ENCODE results near the gene UTP4. TPM values are rescaled to one million over a fixed set of nuclear protein-coding genes. Genes with fewer than 3 reads are reported as not detected.
"Not testable (repeated sequence)": the region's sequence is repeated elsewhere in the genome, so short reads cannot be mapped to it uniquely, and the experiment has no call there.

Gene UTP4
- total and polyA plus RNA-seq, 4 experiments from 2014 or later, result 36.9 to 96.5 (median 50.9) TPM

DNA sequence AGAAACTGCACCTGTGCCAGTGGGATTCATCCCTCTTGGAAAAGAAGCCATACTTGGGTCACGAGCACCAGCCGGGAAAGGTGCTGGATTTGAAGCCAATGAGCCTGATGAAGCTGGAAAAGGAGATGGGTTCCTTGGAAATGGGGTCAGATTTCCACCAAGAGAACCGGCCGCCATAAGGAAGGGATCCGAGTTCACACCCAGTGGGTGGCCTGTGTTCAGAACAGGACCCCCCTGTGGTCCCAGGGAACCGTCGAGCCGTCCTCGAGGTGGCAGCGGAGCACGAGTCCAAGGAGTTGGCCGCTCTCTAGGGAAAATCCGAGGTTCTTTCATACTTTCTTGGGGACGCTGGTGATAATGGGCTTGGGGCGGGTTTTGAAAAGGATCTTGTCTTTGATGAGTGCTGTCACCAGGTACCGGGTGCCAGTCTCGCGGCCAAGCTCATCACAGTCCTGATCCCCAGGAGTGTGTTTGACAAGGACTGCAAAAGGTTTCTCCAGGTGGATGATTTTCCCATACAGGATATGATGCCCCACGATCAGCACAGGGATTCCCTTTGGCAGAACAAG, 12.3 kb upstream of the UTP4 start:
- H3K4me3 ChIP-seq (ENCODE audit: low read length in 2 of 2), result no peak overlapping the region
- peaks cover 5 to 17% (median 6%) of the 10 kb centered on the region in 4 donors for H3K4me1 Mint-ChIP-seq
- intact Hi-C loops (cut with micrococcal nuclease), result loop anchor here (5.0 kb wide), 1 partner anchor 273 kb away; no protein-coding TSS in a partner anchor
- no peaks in the 10 kb centered on the region for H3K9me3 ChIP-seq (ENCODE audit: control insufficient read depth in 1 of 2, low read length in 2 of 2)
- H3K4me1 ChIP-seq (ENCODE audit: insufficient read depth, low read length), result no peaks in the 10 kb centered on the region
- H3K27me3 ChIP-seq (ENCODE audit: insufficient read depth, low read length), result no peaks in the 10 kb centered on the region
- POLR2A ChIA-PET (ENCODE audit: partially characterized antibody), result no interaction called here
- H3K9me3 Mint-ChIP-seq, result no peaks in the 10 kb centered on the region
- DNase-seq, result no peak
- no peak overlapping the region for H3K27ac Mint-ChIP-seq
- peaks cover 44% of the 10 kb centered on the region for H3K36me3 ChIP-seq (ENCODE audit: insufficient read depth, low read length)
- CTCF ChIA-PET (ENCODE audit: partially characterized antibody), result interaction anchor here (5.9 kb wide), 1 partner anchor 7 kb away, joined by 54 read pairs; no protein-coding TSS in a partner anchor
- H3K4me3 Mint-ChIP-seq, result no peak overlapping the region
- H3K36me3 Mint-ChIP-seq, result peaks cover 28 to 45% of the 10 kb centered on the region in 2 donors
- H3K27me3 Mint-ChIP-seq, result no peaks in the 10 kb centered on the region
- no peak overlapping the region for H3K27ac ChIP-seq (ENCODE audit: low read depth, low read length)

- Mint-ChIP-seq H3K4me3 (no peak overlapping the region), H3K27ac (peak overlapping the region in 4 of 7 donors; percentile 12 to 87 (median 64)), H3K36me3 (peaks cover 15 to 38% of the 10 kb centered on the region in 2 donors), H3K27me3 (no peaks in the 10 kb centered on the region), H3K9me3 (no peaks in the 10 kb centered on the region), H3K4me1 (peaks cover 14 to 38% (median 20%) of the 10 kb centered on the region in 4 donors)
- no peaks in the 10 kb centered on the region for H3K4me1 ChIP-seq (ENCODE audit: insufficient read depth, low read length)
- ChIA-PET POLR2A (ENCODE audit: partially characterized antibody) (interaction anchor here (0.7 to 2.6 kb wide), 3 partner anchors 9 to 596 kb away, joined by 3 to 12 read pairs (median 3); partner anchors contain the start of genes CHTF8 and UTP4), CTCF (ENCODE audit: partially characterized antibody) (interaction anchor here (0.7 to 5.9 kb wide), 27 partner anchors 10 to 1985 kb away, joined by 3 to 54 read pairs (median 5); partner anchors contain the start of genes CHTF8, HAS3 and UTP4)
- H3K9me3 ChIP-seq (ENCODE audit: control insufficient read depth in 1 of 2, low read length in 2 of 2), result no peaks in the 10 kb centered on the region
- H3K4me3 ChIP-seq (ENCODE audit: low read length in 2 of 2), result no peak overlapping the region
- H3K27ac ChIP-seq (ENCODE audit: low read depth, low read length), result no peak overlapping the region
- H3K36me3 ChIP-seq (ENCODE audit: insufficient read depth, low read length), result peaks cover 22% of the 10 kb centered on the region
- peak; percentile 64 to 75 (median 71) for DNase-seq
- intact Hi-C loops (cut with micrococcal nuclease), result loop anchor here (1.0 to 5.0 kb wide), 2 partner anchors 277 to 596 kb away; no protein-coding TSS in a partner anchor
- H3K27me3 ChIP-seq (ENCODE audit: insufficient read depth, low read length), result no peaks in the 10 kb centered on the region
Observed at GRCh38 chr16:69123910-69124309, 8.5 kb upstream of the UTP4 start.

- not testable (repeated sequence) for H3K4me3 Mint-ChIP-seq, DNase-seq
- POLR2A ChIA-PET (ENCODE audit: partially characterized antibody), result interaction anchor here (0.7 to 2.6 kb wide), 3 partner anchors 8 to 597 kb away, joined by 3 to 12 read pairs (median 3); partner anchors contain the start of genes CHTF8 and UTP4
Observed at GRCh38 chr16:69124406-69124805, 8.0 kb upstream of the UTP4 start.

DNA sequence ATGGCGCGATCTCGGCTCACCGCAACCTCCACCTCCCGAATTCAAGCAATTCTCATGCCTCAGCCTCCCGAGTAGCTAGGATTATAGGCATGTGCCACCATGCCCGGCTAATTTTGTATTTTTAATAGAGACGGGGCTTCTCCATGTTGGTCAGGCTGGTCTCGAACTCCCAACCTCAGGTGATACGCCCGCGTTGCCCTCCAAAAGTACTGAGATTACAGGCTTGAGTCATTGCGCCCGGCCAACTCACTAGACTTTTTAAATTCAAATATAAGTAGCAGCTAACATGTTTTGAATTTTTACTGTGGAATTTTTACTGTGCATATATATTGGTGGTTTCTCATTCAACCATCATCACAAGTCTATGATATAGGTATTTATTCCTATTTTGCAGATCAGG, 7.5 kb upstream of the UTP4 start:
- intact Hi-C loops (cut with micrococcal nuclease), result loop anchor here (1.0 to 5.0 kb wide), 3 partner anchors 278 to 597 kb away; no protein-coding TSS in a partner anchor
- H3K27me3 ChIP-seq (ENCODE audit: insufficient read depth, low read length); H3K27ac ChIP-seq (ENCODE audit: low read depth, low read length); H3K27me3 Mint-ChIP-seq; POLR2A ChIA-PET (ENCODE audit: partially characterized antibody); H3K4me1 ChIP-seq (ENCODE audit: insufficient read depth, low read length); H3K9me3 ChIP-seq (ENCODE audit: control insufficient read depth in 1 of 2, low read length in 2 of 2); H3K4me3 ChIP-seq (ENCODE audit: low read length in 2 of 2); H3K9me3 Mint-ChIP-seq; H3K4me3 Mint-ChIP-seq; DNase-seq: not testable (repeated sequence)
- H3K4me1 Mint-ChIP-seq, result peaks cover 18 to 45% (median 26%) of the 10 kb centered on the region in 4 donors
- H3K27ac Mint-ChIP-seq, result peak overlapping the region in 1 of 7 donors; percentile 24
- CTCF ChIA-PET (ENCODE audit: partially characterized antibody), result interaction anchor here (0.9 to 5.9 kb wide), 9 partner anchors 9 to 603 kb away, joined by 3 to 54 read pairs (median 8); partner anchors contain the start of genes CHTF8 and UTP4
- H3K36me3 Mint-ChIP-seq, result peaks cover 18 to 35% of the 10 kb centered on the region in 2 donors
- H3K36me3 ChIP-seq (ENCODE audit: insufficient read depth, low read length), result peaks cover 12% of the 10 kb centered on the region

More at GRCh38 chr16:69124406-69124805, 8.0 kb upstream of the UTP4 start:
- not testable (repeated sequence) for H3K27me3 Mint-ChIP-seq; H3K4me1 ChIP-seq (ENCODE audit: insufficient read depth, low read length); H3K4me3 ChIP-seq (ENCODE audit: low read length in 2 of 2); H3K27me3 ChIP-seq (ENCODE audit: insufficient read depth, low read length); H3K27ac ChIP-seq (ENCODE audit: low read depth, low read length); H3K9me3 ChIP-seq (ENCODE audit: control insufficient read depth in 1 of 2, low read length in 2 of 2); H3K9me3 Mint-ChIP-seq; H3K27ac Mint-ChIP-seq
- CTCF ChIA-PET (ENCODE audit: partially characterized antibody), result interaction anchor here (0.7 to 5.9 kb wide), 19 partner anchors 9 to 603 kb away, joined by 3 to 54 read pairs (median 6); partner anchors contain the start of genes CHTF8 and UTP4
- H3K36me3 ChIP-seq (ENCODE audit: insufficient read depth, low read length), result peaks cover 17% of the 10 kb centered on the region
- Mint-ChIP-seq H3K36me3 (peaks cover 15 to 34% of the 10 kb centered on the region in 2 donors), H3K4me1 (peaks cover 15 to 39% (median 21%) of the 10 kb centered on the region in 4 donors)
- intact Hi-C loops (cut with micrococcal nuclease), result loop anchor here (1.0 to 5.0 kb wide), 2 partner anchors 277 to 596 kb away; no protein-coding TSS in a partner anchor

DNA sequence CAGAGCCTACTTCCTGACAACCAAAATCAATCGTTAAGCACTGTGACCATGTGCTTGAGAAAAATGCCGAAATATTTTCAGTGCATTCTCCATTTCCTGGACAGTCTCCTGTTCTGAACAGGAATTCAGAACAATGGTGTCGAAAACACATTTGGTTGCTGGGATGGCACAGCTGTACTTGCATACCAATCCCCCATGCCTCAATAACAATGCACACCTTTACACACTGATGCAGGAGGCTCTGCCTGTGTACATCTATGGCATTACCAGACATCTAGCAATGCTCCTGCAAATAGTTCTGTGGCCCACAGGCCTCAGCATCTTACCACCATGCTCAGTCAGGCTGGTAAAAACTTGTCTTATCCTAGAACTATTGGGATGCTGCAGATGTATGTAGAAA, 6.2 kb upstream of the UTP4 start:
- H3K27me3 Mint-ChIP-seq, result no peaks in the 10 kb centered on the region
- intact Hi-C loops (cut with micrococcal nuclease), result loop anchor here (5.0 kb wide), 1 partner anchor 424 kb away; no protein-coding TSS in a partner anchor
- no peak overlapping the region for H3K4me3 ChIP-seq (ENCODE audit: low read length in 2 of 2)
- H3K36me3 Mint-ChIP-seq, result peaks cover 10 to 29% of the 10 kb centered on the region in 2 donors
- H3K4me1 Mint-ChIP-seq, result peaks cover 28 to 49% (median 37%) of the 10 kb centered on the region in 4 donors
- no peak overlapping the region for H3K27ac ChIP-seq (ENCODE audit: low read depth, low read length)
- H3K27me3 ChIP-seq (ENCODE audit: insufficient read depth, low read length), result no peaks in the 10 kb centered on the region
- H3K9me3 Mint-ChIP-seq, result no peaks in the 10 kb centered on the region
- peaks cover 19% of the 10 kb centered on the region for H3K4me1 ChIP-seq (ENCODE audit: insufficient read depth, low read length)
- no peaks in the 10 kb centered on the region for H3K9me3 ChIP-seq (ENCODE audit: control insufficient read depth in 1 of 2, low read length in 2 of 2)
- CTCF ChIA-PET (ENCODE audit: partially characterized antibody), result interaction anchor here (5.9 kb wide), 1 partner anchor 13 kb away, joined by 54 read pairs; no protein-coding TSS in a partner anchor
- no peaks in the 10 kb centered on the region for H3K36me3 ChIP-seq (ENCODE audit: insufficient read depth, low read length)
- POLR2A ChIA-PET (ENCODE audit: partially characterized antibody), result no interaction called here
- peak overlapping the region in 2 of 7 donors; percentile 8 to 46 for H3K27ac Mint-ChIP-seq
- no peak overlapping the region for H3K4me3 Mint-ChIP-seq
- DNase-seq, result no peak

- peak overlapping the region in 2 of 7 donors; percentile 36 to 46 for H3K27ac Mint-ChIP-seq
- H3K27me3 Mint-ChIP-seq; H3K27me3 ChIP-seq (ENCODE audit: insufficient read depth, low read length); H3K9me3 ChIP-seq (ENCODE audit: control insufficient read depth in 1 of 2, low read length in 2 of 2); CTCF ChIA-PET (ENCODE audit: partially characterized antibody); DNase-seq; H3K36me3 ChIP-seq (ENCODE audit: insufficient read depth, low read length); H3K27ac ChIP-seq (ENCODE audit: low read depth, low read length); H3K4me3 ChIP-seq (ENCODE audit: low read length in 2 of 2); H3K4me3 Mint-ChIP-seq; H3K9me3 Mint-ChIP-seq; POLR2A ChIA-PET (ENCODE audit: partially characterized antibody): not testable (repeated sequence)
- peaks cover 7 to 30% of the 10 kb centered on the region in 2 donors for H3K36me3 Mint-ChIP-seq
- peaks cover 19% of the 10 kb centered on the region for H3K4me1 ChIP-seq (ENCODE audit: insufficient read depth, low read length)
- intact Hi-C loops (cut with micrococcal nuclease), result loop anchor here (5.0 kb wide), 1 partner anchor 424 kb away; no protein-coding TSS in a partner anchor
- H3K4me1 Mint-ChIP-seq, result peaks cover 31 to 55% (median 41%) of the 10 kb centered on the region in 4 donors
Observed at GRCh38 chr16:69126801-69127200, 5.6 kb upstream of the UTP4 start.

DNA sequence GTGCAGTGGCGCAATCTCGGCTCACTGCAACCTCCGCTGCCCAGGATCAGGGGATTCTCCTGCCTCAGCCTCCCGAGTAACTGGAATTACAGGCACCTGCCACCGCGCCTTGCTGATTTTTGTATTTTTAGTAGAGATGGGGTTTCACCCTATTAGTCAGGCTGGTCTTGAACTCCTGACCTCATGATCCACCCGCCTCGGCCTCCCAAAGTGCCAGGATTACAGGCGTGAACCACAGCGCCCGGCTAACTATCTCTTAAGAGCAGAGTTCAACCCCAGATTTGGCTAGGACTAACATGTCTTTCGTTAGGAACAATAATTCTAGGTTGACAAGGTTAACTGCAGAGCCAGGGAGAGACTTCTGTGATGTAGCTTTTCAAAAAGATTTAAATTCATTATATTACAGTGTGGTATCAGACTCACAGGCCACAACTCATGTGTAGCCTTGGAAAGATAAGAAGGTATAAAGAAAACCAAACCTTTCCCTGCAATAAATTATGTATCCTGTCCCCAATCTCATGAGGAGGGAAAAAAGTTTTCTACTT, 4.4 kb upstream of the UTP4 start:
- no peak overlapping the region for H3K27ac ChIP-seq (ENCODE audit: low read depth, low read length)
- no peaks in the 10 kb centered on the region for H3K27me3 Mint-ChIP-seq
- no peaks in the 10 kb centered on the region for H3K9me3 ChIP-seq (ENCODE audit: control insufficient read depth in 1 of 2, low read length in 2 of 2)
- no peaks in the 10 kb centered on the region for H3K27me3 ChIP-seq (ENCODE audit: insufficient read depth, low read length)
- intact Hi-C loops (cut with micrococcal nuclease), result loop anchor here (5.0 kb wide), 1 partner anchor 426 kb away; no protein-coding TSS in a partner anchor
- peaks cover 22% of the 10 kb centered on the region for H3K4me1 ChIP-seq (ENCODE audit: insufficient read depth, low read length)
- peak overlapping the region in 4 of 7 donors; percentile 7 to 31 (median 24) for H3K27ac Mint-ChIP-seq
- no peak for DNase-seq
- ChIA-PET CTCF (ENCODE audit: partially characterized antibody) (interaction anchor here (1.3 kb wide), 1 partner anchor 599 kb away, joined by 3 read pairs; no protein-coding TSS in a partner anchor), POLR2A (ENCODE audit: partially characterized antibody) (no interaction called here)
- no peaks in the 10 kb centered on the region for H3K9me3 Mint-ChIP-seq
- H3K36me3 ChIP-seq (ENCODE audit: insufficient read depth, low read length), result no peaks in the 10 kb centered on the region
- H3K4me3 ChIP-seq (ENCODE audit: low read length in 2 of 2), result no peak overlapping the region
- peaks cover 7 to 34% of the 10 kb centered on the region in 2 donors for H3K36me3 Mint-ChIP-seq
- no peak overlapping the region for H3K4me3 Mint-ChIP-seq
- H3K4me1 Mint-ChIP-seq, result peaks cover 34 to 59% (median 46%) of the 10 kb centered on the region in 4 donors
